ENCODE measurements around the gene GLRX5. TPM values are rescaled to one million over a fixed set of nuclear protein-coding genes. Genes with fewer than 3 reads are reported as not detected.

GLRX5 gene
- total RNA-seq, 1 donor from 2014 or later = 85.0 TPM

DNA sequence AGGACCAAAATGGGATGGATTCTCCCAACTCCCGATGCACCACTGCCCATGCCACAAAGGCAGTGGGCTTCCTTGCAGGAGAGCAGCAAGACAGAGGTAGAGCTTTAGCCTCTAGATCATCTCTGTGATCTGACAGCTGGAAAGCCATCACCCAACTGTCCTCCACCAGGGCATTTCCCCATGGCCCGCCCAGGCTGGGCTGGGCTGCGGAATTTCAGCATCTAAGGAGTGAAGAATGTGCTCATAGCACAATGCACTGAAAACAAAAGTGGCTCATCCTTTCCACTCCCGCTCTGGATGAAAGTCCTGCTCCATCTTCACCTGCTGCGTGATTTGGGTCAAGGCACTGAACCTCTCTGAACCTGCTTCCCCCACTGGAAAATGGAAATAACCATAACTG is 24.0 kb upstream of the GLRX5 start:
- Histone ChIP-seq H3K27ac (replicated peaks) (no peak overlapping the region), H3K9me3 (replicated peaks) (no peaks in the 10 kb centered on the region), H3K4me3 (no peak overlapping the region), H3K4me1 (peaks cover 74% of the 10 kb centered on the region), H3K27me3 (ENCODE audit: low read depth) (no peaks in the 10 kb centered on the region), H3K36me3 (no peaks in the 10 kb centered on the region)
- DNase-seq = no peak
- TF ChIP-seq, protein P1, sequence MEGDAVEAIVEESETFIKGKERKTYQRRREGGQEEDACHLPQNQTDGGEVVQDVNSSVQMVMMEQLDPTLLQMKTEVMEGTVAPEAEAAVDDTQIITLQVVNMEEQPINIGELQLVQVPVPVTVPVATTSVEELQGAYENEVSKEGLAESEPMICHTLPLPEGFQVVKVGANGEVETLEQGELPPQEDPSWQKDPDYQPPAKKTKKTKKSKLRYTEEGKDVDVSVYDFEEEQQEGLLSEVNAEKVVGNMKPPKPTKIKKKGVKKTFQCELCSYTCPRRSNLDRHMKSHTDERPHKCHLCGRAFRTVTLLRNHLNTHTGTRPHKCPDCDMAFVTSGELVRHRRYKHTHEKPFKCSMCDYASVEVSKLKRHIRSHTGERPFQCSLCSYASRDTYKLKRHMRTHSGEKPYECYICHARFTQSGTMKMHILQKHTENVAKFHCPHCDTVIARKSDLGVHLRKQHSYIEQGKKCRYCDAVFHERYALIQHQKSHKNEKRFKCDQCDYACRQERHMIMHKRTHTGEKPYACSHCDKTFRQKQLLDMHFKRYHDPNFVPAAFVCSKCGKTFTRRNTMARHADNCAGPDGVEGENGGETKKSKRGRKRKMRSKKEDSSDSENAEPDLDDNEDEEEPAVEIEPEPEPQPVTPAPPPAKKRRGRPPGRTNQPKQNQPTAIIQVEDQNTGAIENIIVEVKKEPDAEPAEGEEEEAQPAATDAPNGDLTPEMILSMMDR (IDR thresholded peaks at IDR 0.05; ENCODE audit: borderline replicate concordance) = no peak
- intact Hi-C loops (cut with micrococcal nuclease) = no loop called here

DNA sequence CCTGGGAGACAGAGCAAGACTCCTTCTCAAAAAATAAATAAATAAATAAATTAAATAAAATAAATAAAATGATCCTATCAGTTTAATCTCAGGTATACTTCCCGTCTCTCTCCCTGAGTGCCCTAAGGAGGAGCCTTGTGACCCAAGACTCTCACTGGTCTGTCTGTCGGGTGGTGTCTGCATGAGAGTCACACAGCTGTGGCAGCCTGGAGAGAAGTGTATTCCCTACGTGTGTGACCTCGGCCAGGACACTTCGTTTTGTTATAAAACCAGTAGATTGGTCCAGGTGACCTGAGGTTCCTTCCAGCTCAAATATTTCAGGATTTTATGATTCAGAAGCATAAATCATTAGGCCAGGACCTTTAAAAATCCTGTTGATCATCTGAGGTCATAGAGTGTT is 23.2 kb upstream of the GLRX5 start:
- no peaks in the 10 kb centered on the region for H3K27me3 ChIP-seq (ENCODE audit: low read depth)
- intact Hi-C loops (cut with micrococcal nuclease) = no loop called here
- H3K4me3 ChIP-seq = no peak overlapping the region
- H3K36me3 ChIP-seq = no peaks in the 10 kb centered on the region
- no peaks in the 10 kb centered on the region for H3K9me3 ChIP-seq (replicated peaks)
- H3K4me1 ChIP-seq = peaks cover 73% of the 10 kb centered on the region
- TF ChIP-seq, protein P1 (IDR thresholded peaks at IDR 0.05; ENCODE audit: borderline replicate concordance) = no peak
- no peak for DNase-seq
- peak overlapping the region; percentile 15 for H3K27ac ChIP-seq (replicated peaks)

DNA sequence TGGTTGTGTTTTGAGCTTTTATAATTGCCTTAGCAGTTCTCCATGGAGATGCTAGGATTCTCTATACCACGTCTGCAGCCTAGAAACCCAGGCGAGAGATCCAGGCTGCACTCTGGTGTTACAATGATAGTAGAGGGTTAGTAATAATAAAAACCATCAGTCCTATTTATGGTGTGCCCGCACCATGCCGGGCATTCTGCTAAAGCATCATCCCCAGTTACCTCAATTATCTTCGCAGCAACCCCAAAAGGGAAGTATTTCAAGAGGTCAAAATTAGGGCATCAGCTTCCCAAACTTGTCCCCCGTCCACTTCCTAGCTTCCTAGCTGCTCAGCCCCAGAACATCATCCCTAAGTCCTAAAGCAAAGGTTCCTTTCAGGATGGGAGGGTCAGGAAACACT is 21.6 kb upstream of the GLRX5 start:
- intact Hi-C loops (cut with micrococcal nuclease) = no loop called here
- TF ChIP-seq, protein P1 (IDR thresholded peaks at IDR 0.05; ENCODE audit: borderline replicate concordance) = no peak
- H3K27ac ChIP-seq (replicated peaks) = peak overlapping the region; percentile 94
- H3K4me1 ChIP-seq = peaks cover 73% of the 10 kb centered on the region
- no peak overlapping the region for H3K4me3 ChIP-seq
- H3K36me3 ChIP-seq = no peaks in the 10 kb centered on the region
- H3K9me3 ChIP-seq (replicated peaks) = no peaks in the 10 kb centered on the region
- no peaks in the 10 kb centered on the region for H3K27me3 ChIP-seq (ENCODE audit: low read depth)
- no peak for DNase-seq

DNA sequence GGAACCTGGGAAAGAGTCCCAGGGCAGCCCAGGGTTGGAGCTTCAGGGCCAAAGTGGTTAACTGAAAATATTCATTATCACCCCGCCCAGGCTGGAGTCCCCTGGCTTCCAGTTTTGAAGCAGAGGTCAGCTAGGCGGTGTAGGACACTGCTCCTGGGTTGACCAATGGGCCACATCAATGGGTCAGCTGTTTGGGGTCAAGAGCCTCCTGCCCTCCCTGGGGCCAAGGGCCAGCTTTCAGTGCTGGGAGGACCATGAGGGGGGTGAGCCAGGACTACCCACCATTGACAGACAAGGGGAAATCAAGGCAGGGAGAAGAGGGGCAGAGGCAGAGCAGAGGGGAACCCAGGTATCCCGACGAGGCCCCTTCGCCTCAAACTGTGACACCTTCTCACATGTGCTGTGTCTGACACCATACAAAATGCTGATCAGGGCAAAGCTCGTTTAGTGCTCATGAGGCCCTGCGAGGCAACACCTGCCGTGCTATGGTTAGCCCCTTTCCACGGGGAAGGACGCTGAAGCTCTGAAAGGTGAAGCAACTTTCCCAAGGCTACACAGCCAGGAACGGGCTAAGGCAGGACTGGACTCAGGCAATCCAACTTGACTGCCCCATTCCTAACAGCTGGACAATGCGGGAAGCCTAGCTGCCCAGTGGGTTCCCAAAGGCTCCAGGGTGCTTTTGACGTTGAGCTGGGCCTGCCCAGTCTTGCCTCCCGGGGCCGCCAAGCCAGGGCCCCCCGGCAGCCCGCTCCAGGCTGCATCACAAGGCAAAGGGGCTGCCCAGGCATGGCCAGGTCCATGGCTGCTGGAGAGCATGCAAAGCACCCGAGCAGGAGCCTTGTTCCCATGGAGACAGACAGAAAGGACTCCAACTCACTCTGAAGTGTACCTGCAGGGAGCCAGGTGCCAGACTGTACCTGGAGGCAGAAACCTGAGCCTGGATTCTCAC is 20.4 kb upstream of the GLRX5 start:
- H3K27me3 ChIP-seq (ENCODE audit: low read depth) = no peaks in the 10 kb centered on the region
- TF ChIP-seq, protein P1 (IDR thresholded peaks at IDR 0.05; ENCODE audit: borderline replicate concordance) = no peak
- no peaks in the 10 kb centered on the region for H3K36me3 ChIP-seq
- peak overlapping the region; percentile 91 for H3K4me3 ChIP-seq
- intact Hi-C loops (cut with micrococcal nuclease) = no loop called here
- H3K4me1 ChIP-seq = peaks cover 73% of the 10 kb centered on the region
- DNase-seq = no peak
- peak overlapping the region; percentile 94 for H3K27ac ChIP-seq (replicated peaks)
- H3K9me3 ChIP-seq (replicated peaks) = no peaks in the 10 kb centered on the region

DNA sequence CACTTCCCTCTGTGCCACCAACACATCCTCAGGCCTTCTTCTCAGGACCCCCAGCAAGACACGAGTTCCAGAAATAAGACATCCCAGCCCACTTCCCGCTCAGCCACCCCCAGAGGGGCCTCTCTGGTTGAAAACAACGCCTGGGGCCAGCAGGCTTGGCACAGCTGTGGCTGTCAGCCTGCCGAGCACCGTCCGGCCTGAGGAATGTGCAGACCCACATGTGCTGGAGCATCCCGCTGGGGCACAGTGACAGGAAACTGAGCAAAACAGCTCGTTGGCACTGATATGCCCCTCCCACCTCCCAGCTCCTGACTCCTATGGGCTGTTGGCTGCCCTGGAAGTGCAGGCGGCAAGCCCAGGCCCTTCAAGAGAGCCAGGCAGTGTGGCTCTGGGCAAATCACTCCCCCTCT is 19.8 kb upstream of the GLRX5 start:
- no peaks in the 10 kb centered on the region for H3K36me3 ChIP-seq
- peak; percentile 67 for DNase-seq
- H3K27me3 ChIP-seq (ENCODE audit: low read depth) = no peaks in the 10 kb centered on the region
- peak overlapping the region; percentile 91 for H3K4me3 ChIP-seq
- H3K9me3 ChIP-seq (replicated peaks) = no peaks in the 10 kb centered on the region
- H3K4me1 ChIP-seq = peaks cover 77% of the 10 kb centered on the region
- H3K27ac ChIP-seq (replicated peaks) = peak overlapping the region; percentile 94
- intact Hi-C loops (cut with micrococcal nuclease) = no loop called here
- TF ChIP-seq, protein P1 (IDR thresholded peaks at IDR 0.05; ENCODE audit: borderline replicate concordance) = no peak

Measured in left ventricle myocardium inferior (tissue), 1 donor.